Stimulated activated CD4-positive, alpha-beta T cell treated with anti-CD3 and anti-CD28 coated beads, Interleukin-2, amount 100 ng/mL, for 48 hours (primary cell): Measurements from ENCODE around the gene LRRC14B.
"Not testable (repeated sequence)": the region's sequence is repeated elsewhere in the genome, so short reads cannot be mapped to it uniquely, and the experiment has no call there.

ENCODE experiments used
- DNase-seq, 2 donors: peaks; one replicate each; pipeline ENCODE4 v3.0.0-alpha.2; 2020

Gene LRRC14B

DNA sequence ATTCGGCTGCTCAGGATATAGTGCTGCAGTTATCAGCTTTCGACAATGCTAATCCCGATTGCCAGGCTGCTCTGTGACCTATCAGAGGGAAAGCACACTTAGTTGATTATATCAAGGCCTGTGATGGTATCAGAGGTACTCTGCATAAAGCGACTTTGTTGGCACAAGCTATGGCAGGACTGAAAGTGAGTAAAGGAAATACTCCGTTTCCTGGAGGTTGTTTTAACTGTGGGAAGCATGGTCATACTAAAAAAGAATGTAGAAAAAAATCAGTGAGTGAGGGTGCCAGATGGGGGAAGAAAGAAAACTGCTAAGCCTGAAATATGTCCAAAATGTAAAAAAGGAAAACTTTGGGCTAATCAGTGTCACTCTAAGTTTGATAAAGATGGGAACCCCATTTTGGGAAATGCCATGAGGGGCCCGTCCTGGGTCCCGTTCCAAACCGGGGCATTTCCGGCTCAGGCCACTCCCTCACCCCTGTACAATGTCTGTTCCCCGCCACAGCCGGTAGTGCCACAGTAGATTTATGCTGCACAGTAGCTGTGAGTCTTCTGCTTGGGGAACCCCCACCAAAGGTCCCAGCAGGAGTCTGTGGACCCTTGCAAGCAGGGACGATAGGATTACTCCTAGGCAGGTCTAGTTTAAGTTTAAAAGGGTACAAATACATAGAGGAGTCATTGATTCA is 52.5 kb downstream of the LRRC14B start:
- DNase-seq = not testable (repeated sequence)

DNA sequence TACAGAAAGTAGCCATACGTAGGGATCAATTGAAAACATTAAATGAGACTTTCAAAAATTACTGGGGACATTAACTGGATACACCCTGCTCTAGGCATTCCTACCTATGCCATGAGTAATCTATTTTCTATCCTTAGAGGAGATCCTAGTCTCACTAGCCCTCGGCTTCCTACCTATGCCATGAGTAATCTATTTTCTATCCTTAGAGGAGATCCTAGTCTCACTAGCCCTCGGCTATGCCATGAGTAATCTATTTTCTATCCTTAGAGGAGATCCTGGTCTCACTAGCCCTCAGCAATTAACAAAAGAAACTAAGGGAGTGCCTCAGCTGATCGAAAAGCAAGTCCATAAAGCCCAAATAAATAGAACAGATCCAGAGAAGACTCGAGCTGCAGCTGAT is 54.4 kb downstream of the LRRC14B start:
- DNase-seq = not testable (repeated sequence)
